Body of pancreas (tissue), 4 donors: ENCODE measurements around the gene PRDX6. TPM values are rescaled to one million over a fixed set of nuclear protein-coding genes. Genes with fewer than 3 reads are reported as not detected.

Experiments used
- ATAC-seq: fragments of 150-250 bp; one replicate; pipeline ENCODE4 v1.9.1; 2016
- DNase-seq, 4 donors: peaks; one replicate each; pipeline ENCODE4 v3.0.0-alpha.2; 2019
- H3K27ac ChIP-seq, 4 donors: fragments of 200-600 bp; sonication (generic); 1 replicate in 3 of 4; 2 replicates in 1 of 4; pipeline versions ENCODE4 v1.5.1 to v1.6.1; 2016 to 2019; ENCODE audit warnings: mild to moderate bottlenecking in 1 of 4, mixed read lengths in 1 of 4, moderate library complexity in 1 of 4
- H3K27me3 ChIP-seq, 2 donors: fragments of 200-600 bp; sonication (generic); one replicate each; pipeline ENCODE4 v1.6.0; 2016; ENCODE audit warnings: mild to moderate bottlenecking in 1 of 2
- H3K36me3 ChIP-seq, 2 donors: fragments of 200-600 bp; sonication (generic); replicated peaks in 1 of 2; 2 replicates each; pipeline ENCODE4 v1.5.1; 2016; ENCODE audit warnings: low read depth in 2 of 2; ENCODE audit not compliant: insufficient read depth in 1 of 2
- H3K4me1 ChIP-seq: fragments of 200-600 bp; sonication (generic); one replicate; pipeline ENCODE4 v1.6.0; 2016
- H3K4me3 ChIP-seq, 2 donors: fragments of 200-600 bp; sonication (generic); 1 replicate in 1 of 2; 2 replicates in 1 of 2; pipeline ENCODE4 v1.5.1; 2016 to 2019
- H3K9me3 ChIP-seq, 3 donors: fragments of 200-600 bp; sonication (generic); 1 replicate in 2 of 3; 2 replicates in 1 of 3; pipeline ENCODE4 v1.5.1; 2016
- POLR2A ChIP-seq, 3 donors: fragments of 450-650 bp; IDR thresholded peaks; one replicate each; pipeline ENCODE4 v1.6.1; 2016; ENCODE audit warnings: antibody characterized with exemption in 3 of 3, mild to moderate bottlenecking in 2 of 3
- WGBS, 2 donors: methylation state at CpG; one replicate each; pipeline ENCODE4 v1.1.5; 2017; 5-methylcytosine and 5-hydroxymethylcytosine counted together
- intact Hi-C: fragments of 100-400 bp; cut with DNase I; formaldehyde crosslinking; loops from one replicate; pipeline ENCODE4 v1.15.1; 2023
- total RNA-seq, 2 donors: library from RNA; depleted of rRNA; stranded (reverse); fragments of >200 nt; gene quantifications; one replicate each; pipeline ENCODE4 v1.1.0, GENCODE V29; 2016
- TF ChIP-seq, protein P1 (sequence below), 7 experiments: fragments of 450-650 bp in 4 of 7; fragments of 200-600 bp in 3 of 7; sonication (generic) in 3 of 7; IDR thresholded peaks; one replicate each; pipeline ENCODE4 v1.5.1; 2016 to 2019; ENCODE audit warnings: antibody characterized with exemption in 7 of 7

PRDX6 gene
- total RNA-seq, 2 donors from 2014 or later = 64.1 to 222 TPM

DNA sequence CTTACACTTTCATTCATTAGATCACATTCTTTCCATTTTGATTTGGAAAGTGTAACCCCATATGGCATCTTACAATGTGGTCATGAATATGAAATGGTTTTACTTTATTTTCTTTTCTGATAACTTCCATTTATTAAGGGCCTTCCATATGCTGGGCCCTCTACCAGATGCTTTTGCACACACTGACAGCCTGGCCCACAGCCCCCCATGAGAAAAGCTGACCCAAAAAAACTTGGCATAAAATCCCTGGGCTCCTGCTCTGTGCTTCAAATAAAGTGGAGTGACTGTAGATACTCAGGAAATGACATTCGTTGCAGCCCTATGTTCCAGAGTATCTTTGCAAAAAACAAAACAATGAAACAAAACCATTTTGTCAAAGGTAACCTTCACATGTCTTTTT, 48.8 kb downstream of the PRDX6 start:
- H3K9me3 ChIP-seq = no peaks in the 10 kb centered on the region
- no peak for TF ChIP-seq POLR2A (IDR thresholded peaks at IDR 0.05)
- TF ChIP-seq, protein P1, sequence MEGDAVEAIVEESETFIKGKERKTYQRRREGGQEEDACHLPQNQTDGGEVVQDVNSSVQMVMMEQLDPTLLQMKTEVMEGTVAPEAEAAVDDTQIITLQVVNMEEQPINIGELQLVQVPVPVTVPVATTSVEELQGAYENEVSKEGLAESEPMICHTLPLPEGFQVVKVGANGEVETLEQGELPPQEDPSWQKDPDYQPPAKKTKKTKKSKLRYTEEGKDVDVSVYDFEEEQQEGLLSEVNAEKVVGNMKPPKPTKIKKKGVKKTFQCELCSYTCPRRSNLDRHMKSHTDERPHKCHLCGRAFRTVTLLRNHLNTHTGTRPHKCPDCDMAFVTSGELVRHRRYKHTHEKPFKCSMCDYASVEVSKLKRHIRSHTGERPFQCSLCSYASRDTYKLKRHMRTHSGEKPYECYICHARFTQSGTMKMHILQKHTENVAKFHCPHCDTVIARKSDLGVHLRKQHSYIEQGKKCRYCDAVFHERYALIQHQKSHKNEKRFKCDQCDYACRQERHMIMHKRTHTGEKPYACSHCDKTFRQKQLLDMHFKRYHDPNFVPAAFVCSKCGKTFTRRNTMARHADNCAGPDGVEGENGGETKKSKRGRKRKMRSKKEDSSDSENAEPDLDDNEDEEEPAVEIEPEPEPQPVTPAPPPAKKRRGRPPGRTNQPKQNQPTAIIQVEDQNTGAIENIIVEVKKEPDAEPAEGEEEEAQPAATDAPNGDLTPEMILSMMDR (IDR thresholded peaks at IDR 0.05) = no peak
- H3K27me3 ChIP-seq = no peaks in the 10 kb centered on the region
- intact Hi-C loops = no loop called here
- no peak overlapping the region for H3K27ac ChIP-seq
- no peaks in the 10 kb centered on the region for H3K36me3 ChIP-seq
- H3K4me3 ChIP-seq = no peak overlapping the region
- no peaks in the 10 kb centered on the region for H3K4me1 ChIP-seq
- 53 to 69% methylated on average over 1 of the region's 1 CpG for WGBS, 2 donors
- ATAC-seq = no peak
- DNase-seq = no peak

- Histone ChIP-seq H3K4me3 (no peak overlapping the region), H3K27ac (no peak overlapping the region), H3K4me1 (no peaks in the 10 kb centered on the region), H3K27me3 (no peaks in the 10 kb centered on the region), H3K9me3 (no peaks in the 10 kb centered on the region), H3K36me3 (no peaks in the 10 kb centered on the region)
- 18 to 19% methylated on average over 3 of the region's 3 CpGs for WGBS, 2 donors
- ATAC-seq = peak; percentile 42
- DNase-seq = peak in 3 of 4 donors; percentile 23 to 26 (median 24)
- intact Hi-C loops = no loop called here
- no peak for TF ChIP-seq POLR2A (IDR thresholded peaks at IDR 0.05)
- TF ChIP-seq, protein P1 (IDR thresholded peaks at IDR 0.05) = no peak
Observed at GRCh38 chr1:173527151-173527826, 50.2 kb downstream of the PRDX6 start.

DNA sequence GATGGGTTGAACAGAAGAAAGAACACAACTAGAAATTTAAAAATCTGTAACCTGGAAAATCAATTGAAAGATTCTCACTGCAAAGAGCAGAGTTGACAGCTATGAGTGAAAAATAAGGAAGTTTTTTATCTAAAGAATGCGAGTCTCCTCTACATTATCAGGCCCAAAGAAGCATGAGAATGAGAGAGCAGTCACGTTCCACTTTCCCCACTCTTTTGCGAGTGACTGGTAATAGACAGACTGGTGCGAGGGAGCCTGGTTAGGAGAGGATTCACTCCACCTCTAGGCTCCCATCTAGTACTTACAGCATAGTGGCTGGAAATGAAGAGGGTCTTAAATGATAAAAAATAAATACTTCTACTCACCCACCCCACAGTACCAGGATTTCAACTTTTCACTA, 52.0 kb downstream of the PRDX6 start:
- DNase-seq (no peak), ATAC-seq (no peak)
- Histone ChIP-seq H3K9me3 (no peaks in the 10 kb centered on the region), H3K4me3 (no peak overlapping the region), H3K4me1 (no peaks in the 10 kb centered on the region), H3K36me3 (no peaks in the 10 kb centered on the region), H3K27ac (no peak overlapping the region), H3K27me3 (no peaks in the 10 kb centered on the region)
- TF ChIP-seq POLR2A (IDR thresholded peaks at IDR 0.05) = no peak
- TF ChIP-seq, protein P1 (IDR thresholded peaks at IDR 0.05) = no peak
- 49 to 50% methylated on average over 4 of the region's 4 CpGs for WGBS, 2 donors
- intact Hi-C loops = no loop called here

DNA sequence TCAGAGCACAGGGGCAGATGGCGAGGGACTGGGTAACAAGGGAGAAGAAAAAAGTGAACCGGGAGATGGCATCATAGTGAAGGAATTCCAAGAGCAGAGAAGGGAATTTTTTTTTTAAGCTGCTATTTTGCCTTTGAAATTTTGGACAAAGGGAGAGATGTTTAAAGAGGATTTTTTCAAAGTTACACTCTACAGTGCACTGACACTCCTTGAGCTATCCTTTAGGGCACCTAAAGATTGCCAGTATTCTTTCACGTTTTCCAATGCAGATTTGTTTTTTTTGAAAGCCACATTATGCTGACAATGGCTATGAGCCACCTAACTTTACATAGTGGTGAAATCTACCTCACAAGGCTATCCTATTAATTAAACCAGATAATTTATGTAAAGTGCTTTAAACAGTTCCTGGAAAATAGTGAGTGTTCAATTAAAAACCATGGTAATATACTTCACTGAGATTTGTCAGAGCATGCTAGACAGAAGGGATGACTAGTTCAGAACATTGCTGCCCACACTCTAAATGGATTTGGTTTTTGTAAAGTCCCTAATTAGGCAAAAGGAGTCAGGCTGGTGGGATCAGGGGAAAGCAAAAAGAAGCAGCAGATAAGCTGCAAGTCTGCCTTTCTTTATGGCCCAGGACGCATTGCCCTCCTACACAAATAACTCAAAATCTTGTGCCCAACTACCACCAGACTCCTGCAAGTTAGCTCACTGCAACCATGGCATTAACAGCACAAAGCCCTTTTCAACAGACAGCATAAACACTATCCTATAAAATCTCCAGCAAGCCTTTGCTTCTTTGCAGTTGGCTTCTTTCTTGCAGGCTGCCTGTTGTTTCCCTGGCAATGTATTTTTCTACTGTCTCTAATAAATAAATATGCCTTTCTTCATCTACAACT, 53.9 kb downstream of the PRDX6 start:
- Histone ChIP-seq H3K27ac (no peak overlapping the region), H3K27me3 (no peaks in the 10 kb centered on the region), H3K4me1 (no peaks in the 10 kb centered on the region), H3K4me3 (no peak overlapping the region), H3K36me3 (no peaks in the 10 kb centered on the region), H3K9me3 (no peaks in the 10 kb centered on the region)
- intact Hi-C loops = no loop called here
- DNase-seq = no peak
- WGBS, 2 donors = 64 to 67% methylated on average over 4 of the region's 4 CpGs
- TF ChIP-seq, protein P1 (IDR thresholded peaks at IDR 0.05) = no peak
- TF ChIP-seq POLR2A (IDR thresholded peaks at IDR 0.05) = no peak
- no peak for ATAC-seq
